Activated CD4-positive, CD25-positive, alpha-beta regulatory T cell (primary cell): ENCODE results near the gene MYH13.

ENCODE experiments used
- DNase-seq, 4 experiments: peaks; one replicate each; lab custom pipeline; 2025; lab: John Stamatoyannopoulos, UW

The MYH13 gene

DNA sequence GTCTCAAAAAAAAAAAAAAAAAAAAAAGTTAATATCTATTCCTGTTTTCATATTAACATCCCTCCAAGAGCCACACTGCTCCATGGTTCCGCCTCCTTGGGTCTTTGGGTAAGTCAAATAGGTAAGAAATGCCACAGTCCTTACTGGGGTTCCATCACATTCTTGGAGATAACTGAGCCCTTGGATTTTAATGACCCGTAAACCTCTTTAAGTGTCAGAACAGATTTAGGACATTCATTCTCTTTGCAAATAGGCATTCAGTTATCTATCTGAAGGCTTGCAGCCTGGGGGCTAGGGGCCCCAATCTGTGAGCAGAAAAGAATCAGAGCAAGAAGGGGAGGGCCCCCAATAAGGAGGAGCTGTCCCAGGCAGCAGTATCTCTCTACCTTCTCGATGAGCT is 28.0 kb downstream of the MYH13 start:
- no peak for DNase-seq

DNA sequence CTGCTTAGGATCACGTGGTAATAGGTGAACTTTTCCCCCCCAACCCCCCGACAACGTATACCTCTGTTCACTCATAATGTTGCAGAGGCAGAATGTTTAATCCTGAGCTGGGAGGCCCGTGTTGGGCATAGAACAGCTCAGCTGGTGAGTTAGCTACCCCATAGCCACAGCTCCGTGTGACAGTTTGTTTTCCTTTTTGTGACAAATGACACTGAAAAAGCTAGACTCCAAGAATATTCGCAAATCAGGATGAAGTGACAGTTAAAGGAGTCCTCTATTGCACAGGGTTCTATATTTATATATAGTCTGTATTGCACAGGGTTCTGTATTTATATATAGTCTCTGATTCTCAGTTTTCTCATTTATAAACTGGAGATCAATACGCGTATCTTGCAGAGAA is 33.8 kb downstream of the MYH13 start:
- DNase-seq, result no peak

DNA sequence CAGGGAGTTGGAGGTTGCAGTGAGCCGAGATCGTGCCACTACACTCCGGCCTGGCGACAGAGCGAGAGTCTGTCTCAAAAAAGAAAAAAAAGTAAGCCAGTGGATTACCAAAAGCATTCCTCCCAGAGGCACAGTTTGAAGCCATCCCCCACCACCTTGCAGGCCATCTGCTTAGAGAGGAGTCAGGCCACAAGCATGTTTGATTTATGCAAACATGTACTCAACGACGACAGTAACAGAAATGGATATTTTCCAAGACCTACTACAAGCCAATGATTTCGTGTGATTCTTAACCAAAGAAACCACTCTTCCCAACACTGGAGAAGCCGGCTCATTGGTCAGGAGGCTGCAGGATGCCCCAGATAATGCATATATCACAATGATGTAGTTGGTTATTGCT is 34.8 kb downstream of the MYH13 start:
- DNase-seq, result no peak

DNA sequence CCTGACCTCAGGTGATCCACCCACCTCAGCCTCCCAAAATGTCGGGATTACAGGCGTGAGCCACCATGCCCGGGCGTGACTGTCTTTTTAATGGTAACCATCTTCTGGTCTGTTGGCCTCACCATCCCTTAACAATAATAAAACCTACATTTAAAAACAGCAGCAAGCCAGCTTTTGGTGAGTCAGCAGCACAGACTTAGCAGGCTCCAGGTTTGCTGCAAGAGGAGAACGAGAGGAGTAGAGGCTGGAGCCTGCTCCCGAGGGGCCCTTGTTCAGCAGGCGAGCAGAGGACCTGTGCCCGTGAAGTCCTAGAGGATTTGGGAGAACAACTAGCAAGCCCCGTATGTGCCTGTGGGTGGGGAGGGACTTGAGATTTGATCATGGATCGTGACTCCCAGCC is 35.7 kb downstream of the MYH13 start:
- DNase-seq, result no peak

DNA sequence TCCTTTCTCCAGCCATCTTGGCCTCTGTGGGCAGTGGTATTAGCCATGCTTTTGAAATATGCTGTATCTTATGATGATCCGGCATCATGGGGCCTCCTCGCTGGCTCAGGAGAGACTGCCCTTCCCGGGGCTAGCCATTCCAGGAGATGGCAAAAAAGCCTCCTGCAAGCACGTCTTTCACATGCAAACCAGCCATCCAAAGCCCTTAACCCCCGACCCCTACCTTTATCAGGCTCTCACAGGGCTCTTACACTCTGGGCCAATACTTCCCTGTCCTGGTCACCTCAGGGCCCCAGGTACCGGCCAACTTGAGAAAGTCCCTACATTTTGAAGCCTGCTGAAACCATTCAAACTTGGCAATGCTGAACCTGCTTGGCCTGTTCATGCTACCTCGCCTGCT is 36.4 kb downstream of the MYH13 start:
- no peak for DNase-seq

DNA sequence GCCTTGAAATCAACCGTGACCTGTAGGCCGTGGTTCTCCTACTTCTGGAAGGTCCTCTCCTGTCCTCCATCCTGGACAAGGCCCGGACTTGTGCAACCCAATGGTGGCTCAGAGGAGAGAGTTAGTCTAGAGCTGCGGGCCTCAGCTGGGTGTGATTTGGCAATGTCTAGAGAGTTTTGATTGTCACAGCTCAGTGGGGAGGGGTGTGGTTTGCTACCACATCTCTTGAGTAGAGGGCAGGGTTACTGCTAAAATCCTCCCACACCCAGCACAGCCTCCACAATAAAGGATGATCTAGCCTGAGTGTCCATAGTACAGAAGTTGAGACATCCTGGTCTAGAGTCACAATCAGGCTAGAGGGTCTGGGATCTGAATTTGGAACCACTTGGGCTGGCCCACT is 40.3 kb downstream of the MYH13 start:
- no peak for DNase-seq

DNA sequence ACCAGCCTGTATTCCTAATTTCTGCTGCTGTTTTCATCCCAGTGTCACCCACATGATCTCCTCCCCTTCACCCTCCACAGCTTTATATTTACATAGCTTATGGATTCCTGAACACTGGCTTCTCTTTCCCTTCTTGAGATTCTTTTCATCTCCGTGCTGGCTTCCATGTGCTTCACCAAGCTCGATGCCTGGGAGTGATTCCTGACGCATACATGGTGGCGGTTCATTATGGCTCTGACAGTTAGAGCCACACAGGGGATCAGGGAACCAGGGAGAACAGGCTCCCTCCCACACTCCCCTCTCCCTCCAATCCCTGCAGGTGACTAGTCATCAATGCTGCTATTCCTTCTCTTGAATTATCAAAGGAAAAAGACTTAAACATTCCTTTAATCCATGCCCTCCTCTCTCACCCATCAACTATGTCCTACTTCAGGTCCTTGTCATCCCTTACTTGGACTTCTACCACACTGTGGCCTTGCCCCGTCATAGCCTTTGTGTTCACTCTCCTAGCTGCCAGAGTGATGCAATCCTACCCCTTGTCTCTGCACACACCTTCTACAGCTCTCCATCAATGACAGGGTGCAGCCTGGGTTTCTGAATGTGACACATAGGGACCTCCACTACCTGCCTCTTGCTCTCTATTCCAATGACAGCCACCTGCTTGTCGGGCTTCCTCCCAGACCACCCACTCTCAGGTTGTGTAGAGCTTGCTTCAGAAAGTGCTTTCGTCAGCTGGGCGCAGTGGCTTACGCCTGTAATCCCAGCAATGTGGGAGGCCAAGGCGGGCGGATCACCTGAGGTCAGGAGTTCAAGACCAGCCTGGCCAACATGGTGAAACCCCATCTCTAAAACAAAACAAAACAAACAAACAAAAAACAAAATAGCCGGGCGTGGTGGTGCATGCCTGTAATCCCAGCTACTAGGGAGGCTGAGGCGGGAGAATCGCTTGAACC is 43.6 kb downstream of the MYH13 start:
- DNase-seq, result no peak

DNA sequence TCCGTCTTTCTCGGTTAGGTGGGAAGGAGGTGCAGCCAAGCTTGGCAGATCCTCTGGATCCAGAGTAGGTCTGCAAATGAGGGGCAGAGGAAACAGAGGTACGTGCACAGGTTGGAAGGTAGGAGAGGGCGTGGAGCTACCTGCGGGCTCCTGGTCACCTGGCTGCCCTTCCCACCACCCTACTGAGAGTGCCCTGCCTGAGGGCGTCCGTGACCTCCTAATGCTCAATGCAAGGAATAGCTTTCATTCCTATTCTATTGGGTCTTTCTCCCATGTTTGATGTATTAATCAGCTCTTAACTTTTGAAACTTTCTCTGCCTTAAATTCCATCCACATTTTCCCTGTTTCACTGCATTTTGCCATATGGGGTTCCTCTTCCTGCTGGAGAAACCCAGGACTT is 44.6 kb downstream of the MYH13 start:
- no peak for DNase-seq

DNA sequence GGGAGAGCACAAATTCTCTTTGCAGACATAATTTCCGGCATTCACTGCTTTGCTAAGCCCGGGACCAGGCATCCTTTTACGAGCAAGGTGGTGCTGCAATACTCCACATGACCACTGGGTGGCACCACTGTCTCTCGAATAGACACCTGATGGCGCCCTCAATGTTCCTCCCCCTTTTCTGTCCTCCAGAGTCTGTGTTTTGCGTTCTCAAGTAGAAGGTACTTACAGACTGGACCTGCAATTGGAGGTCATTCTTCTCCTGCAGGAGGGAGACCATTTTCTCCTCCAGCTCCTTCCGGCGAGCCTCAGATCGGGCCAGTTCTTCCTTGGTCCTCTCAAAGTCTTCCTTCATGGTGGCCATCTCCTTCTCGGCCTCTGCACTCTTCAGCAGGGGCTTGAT is 45.2 kb downstream of the MYH13 start:
- DNase-seq, result peak in 2 of 4 experiments; percentile 41 to 44

DNA sequence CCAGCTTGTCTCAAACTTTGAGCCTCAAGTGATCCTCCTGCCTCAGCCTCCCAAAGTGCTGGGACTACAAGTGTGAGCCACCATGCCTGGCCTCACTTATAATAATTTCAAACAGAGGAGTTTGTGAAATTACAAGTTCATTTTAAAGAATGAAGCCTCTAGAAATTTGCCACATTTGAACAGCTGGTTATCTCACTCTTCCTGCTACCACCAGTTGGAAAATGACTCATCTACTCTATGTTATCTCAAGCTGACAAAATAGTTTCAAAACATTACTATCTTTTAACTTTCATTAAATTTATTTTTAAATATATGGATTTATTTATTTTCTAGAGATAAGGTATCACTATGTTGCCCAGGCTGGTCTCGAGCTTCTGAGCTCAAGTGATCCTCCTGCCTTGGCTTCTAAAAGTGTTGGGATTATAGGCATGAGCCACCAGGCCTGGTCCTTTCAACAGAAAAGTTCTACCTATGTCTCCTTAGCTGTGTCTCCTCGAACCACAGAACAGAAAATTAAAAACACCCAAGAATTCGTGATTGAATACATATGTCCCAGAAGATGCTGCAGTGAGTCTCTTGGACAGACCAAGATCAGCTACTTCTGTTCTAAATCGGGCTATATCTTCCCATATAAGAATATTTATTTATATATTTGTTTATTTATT is 47.6 kb downstream of the MYH13 start:
- DNase-seq, result no peak

DNA sequence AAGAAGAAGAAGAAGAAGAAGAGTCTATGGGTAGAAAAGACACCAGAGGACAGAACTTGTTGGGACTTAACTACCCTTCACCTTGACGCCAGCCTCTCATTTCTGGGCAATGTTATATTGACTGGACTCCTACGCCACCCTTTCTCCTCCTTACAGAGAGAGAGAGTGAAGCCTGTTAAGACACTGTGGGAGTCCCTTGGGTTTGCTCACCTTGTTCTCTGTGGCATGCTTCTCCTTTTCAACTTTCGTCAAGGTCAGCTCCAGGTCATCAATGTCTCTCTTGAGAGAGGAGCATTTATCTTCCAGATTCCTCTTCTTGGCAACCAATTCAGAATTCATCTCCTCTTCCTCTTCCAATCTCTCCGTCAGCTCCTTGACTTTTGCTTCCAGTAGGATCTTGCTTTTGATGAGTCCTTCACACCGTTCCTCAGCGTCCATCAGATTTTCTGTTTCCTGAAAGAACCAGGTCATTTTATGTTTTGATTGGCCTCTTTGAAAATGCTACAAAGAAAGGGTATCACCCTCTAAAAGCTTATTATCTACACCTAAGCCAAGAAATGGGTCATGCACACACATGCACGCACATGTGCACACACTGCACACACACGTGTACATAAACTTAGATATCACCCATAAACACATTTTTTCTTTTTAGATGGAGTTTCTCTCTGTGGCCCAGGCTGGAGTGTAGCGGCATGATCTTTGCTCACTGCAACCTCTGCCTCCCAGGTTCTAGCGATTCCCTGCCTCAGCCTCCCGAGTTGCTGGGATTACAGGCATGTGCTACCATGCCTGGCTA is 48.8 kb downstream of the MYH13 start:
- DNase-seq, result no peak

DNA sequence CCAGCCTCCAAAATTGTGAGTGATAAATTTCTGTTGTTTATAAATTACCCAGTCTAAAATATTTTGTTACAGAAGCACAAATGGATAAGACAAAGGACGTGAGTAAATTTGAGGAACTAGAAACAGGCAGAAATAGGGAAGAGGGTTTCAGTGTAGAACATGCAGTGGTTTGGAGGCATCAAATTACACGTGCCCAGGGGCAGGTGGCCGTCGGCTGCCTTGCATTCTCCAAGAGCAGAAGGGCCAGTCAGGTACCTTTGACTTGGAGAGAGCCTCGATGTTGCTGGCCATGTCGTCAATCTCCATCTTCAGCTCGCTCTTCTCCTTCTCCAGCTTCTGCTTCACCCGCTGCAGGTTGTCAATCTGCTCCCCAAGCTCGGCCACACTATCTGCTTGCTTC is 54.3 kb downstream of the MYH13 start:
- DNase-seq, result no peak

DNA sequence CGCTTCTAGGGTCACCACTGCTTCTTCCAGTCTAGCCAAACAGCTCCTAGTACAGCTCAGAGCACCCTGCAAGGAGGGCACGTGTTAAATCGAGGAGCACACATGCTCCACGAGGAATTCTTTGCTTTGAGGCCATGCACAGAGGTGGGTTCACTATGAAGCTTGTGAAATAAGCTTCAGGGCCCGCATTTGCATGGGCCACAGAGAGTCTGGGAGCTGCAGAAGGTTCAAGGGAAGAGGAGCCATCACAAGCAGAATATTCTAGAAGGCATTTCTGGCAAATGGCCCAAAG is 55.3 kb downstream of the MYH13 start:
- DNase-seq, result no peak

DNA sequence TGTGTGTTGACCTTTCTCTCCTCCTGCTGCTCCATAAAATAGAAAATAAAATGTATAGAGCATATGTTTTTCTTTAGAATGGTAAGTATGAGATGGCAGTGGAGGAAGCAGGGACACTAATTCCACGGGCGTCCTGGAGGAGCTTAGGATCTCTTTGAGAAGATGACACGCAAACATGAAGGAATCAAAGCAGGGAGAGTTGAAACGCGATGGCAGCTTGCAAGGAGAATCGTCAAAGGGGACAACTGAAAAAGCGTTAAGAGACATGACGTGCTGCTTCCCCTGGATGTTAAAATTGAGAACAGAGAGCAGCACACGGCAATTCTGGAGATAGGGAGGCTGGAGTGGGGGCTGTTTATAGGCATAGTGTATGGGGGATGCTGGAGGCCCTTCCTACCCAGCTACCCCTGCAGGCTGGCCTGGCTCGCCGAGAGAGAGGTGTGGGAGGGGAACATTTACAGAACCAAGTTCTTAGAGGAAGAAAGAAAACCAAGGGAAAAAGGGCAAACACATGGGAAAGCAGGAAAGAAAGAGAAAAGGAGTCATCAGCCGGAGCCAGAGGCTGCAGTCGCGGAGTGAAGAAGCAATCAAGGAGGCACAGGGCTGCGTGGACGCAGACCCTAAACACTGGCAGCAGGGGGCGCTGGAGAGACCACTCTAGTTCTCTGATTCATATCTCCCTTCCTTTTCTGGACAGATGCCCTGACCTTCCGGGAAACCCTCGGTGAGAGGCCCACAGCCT is 55.8 kb downstream of the MYH13 start:
- no peak for DNase-seq

DNA sequence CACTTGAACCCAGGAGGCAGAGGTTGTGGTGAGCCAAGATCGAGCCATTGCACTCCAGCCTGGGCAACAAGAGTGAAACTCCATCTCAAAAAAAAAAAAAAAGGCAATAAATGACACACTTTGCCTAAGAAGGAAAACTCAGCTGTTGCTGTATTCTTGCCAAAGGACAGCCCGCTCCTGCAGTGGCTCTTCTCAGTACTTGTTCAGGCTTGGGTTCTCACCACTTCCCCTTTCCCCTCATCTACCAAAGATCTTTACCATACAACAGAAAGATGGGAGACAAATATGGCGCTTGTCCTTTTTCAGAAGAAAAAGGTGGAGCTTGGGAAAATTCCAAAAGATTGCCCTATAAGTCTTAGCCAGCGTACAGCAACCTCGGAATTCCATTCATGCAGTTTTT is 58.5 kb downstream of the MYH13 start:
- DNase-seq, result no peak

DNA sequence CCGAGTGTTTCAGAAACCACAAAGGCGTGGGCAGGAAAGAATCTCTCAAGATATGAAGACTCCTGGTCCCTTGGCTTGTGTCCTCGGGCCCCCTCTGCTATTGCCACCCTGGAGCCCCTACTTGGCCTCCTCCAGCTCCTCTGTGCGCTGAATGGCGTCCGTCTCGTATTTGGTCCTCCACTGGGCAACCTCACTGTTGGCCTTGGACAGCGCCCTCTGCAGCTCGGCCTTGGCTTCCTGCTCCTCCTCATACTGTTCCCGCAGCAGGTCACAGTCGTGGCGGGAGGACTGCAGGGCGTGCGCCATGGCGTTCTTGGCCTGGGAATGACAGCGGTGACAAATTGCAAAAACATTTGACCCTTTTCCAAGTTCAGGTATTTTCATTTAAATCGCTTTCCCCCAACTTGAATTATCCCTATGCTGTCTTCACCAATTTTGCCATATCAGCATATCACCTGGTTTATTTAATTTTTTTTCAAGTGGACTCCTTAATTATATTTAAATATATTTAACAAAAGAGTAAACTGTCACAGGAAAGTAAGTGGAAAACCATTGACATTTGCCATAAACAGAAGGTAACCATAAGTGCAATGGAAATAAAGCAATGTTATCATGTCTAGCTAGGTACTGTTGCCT is 59.7 kb downstream of the MYH13 start:
- DNase-seq, result no peak

DNA sequence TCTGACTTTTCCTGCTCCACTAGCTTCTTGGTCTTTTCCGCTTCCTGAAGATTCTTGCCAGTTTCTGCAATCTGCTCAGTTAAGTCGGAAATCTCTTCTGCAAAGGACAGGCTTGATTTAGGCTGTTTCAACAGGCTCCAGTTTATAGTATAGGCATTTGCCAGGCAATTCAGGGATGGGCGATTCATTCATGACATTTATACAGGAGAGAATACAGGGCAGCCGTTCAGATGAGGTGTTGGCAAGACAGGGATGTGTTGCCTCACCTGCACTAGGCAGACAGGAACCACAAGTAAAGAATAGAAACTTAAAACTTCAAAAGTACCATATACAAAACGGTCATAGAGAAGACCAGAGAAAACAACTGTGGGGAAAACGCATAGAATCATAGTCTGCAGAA is 61.7 kb downstream of the MYH13 start:
- DNase-seq, result no peak

DNA sequence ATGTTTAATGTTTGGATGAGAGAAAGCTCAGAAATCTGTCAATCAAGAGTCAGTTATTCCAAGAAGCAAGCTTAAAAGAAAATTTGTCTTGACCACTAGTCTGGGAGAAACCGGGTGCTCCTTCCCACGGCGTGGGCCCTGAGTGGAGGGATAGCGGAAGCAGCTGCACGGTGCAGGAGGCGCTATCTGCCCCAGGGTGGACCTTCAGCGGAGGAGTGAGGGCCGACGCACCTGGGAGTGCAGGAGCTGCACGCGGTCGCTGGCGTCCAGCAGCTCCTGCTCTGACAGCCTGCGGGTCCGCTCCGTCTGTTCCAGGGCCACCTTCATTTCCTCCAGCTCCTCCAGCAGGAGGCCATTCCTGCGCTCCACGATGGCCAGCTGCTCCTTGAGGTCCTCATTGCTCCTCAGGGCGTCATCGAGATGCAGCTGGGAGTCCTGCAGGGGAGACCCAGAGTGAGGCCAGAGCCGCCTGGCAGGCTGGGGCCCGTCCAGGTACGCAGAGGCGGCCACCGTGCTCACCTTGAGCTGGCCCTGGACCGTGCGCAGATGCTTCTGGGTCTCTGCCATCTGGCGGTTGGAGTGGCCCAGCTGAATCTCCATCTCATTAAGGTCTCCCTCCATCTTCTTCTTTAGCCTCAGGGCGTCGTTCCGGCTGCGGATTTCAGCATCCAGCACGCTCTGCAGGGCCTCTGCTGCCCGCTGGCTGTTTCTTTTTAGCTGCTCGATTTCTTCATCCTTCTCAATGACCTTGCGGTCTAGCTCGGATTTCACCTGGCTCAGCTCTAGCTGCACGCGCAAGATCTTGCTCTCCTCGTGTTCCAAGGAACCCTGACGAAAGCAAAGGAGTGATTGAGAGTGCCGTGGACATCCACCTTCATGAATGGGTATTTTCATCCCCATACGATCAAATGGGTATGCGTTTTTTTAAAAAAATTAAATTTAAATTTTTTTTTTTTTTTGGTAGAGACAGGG is 63.5 kb downstream of the MYH13 start:
- no peak for DNase-seq

DNA sequence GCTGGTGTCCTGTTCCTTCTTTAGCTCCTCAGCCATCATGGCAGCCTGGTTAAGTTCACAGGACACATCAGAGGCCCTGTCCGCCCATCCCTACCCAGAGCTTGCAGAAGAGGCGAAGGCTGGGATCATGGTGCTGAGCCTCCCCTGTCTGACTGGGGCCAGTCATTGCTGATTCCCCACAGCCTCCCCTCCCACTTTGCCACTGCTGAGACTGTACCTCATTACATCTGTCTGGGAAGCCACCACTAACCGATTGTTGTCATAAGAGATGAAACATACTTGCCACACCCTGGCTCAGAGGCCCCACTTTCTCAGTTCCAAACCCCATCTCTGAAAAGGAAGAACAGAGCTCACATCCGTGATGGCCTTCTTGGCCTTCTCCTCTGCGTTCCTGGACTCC is 66.2 kb downstream of the MYH13 start:
- no peak for DNase-seq

DNA sequence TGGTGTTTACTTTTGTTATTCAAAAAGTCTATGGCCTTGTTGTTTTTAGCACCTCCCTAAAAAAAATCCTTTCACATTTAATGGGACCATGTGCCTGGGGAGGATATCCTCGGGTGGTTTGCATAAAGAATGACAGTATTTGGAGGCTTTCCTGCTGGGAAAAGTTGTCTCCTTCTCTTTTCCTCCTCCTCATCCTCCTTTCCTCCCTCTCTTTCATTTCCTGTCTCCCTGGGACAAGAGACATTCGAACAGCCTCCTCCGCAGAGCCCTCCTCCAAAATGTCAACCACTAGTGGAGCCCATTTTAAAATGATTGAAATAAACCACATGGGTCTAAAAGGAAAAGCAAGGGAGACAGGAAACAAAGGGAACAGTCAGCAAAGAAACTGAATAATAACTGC is 67.4 kb downstream of the MYH13 start:
- DNase-seq, result no peak
